KOPT-K1 (cell line): ENCODE results near the gene RAB30.

Experiments
- H3K27ac ChIP-seq: fragments of 200-600 bp; sonication (generic); 2 replicates; pipeline ENCODE4 v1.5.1; 2016; ENCODE audit warnings: antibody characterized with exemption, mild to moderate bottlenecking, low read depth, low read length; ENCODE audit not compliant: poor library complexity, severe bottlenecking
- H3K36me3 ChIP-seq: fragments of 200-600 bp; sonication (generic); 2 replicates; pipeline ENCODE4 v1.5.1; 2017; ENCODE audit warnings: antibody characterized with exemption, mild to moderate bottlenecking, low read length, moderate library complexity; ENCODE audit not compliant: insufficient read depth
- H3K9me3 ChIP-seq: fragments of 200-600 bp; sonication (generic); 2 replicates; pipeline ENCODE4 v1.5.1; 2017; ENCODE audit warnings: antibody characterized with exemption, low read length, mild to moderate bottlenecking; ENCODE audit not compliant: insufficient read depth, poor library complexity, severe bottlenecking

RAB30 gene

DNA sequence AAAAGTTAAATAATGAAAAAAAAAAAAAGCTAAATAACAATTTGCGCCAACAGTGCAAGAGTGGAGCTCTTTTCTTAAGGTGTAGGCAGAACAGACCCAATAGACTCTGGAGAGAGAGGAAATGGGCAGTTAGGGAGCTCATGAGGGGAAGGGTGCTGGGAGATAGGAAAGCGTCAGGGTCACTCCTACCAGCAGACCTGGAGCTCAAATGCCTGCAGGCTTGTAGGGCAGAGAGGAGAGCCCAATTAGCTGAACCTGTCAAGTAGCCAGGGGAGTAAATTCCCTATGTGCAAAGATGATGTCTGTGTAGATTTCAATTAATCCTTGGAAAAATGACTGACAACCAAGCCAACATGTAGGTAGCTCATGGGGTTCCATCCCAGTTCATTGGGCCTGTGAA lies 73.0 kb downstream of the RAB30 start:
- Histone ChIP-seq H3K27ac (no peak overlapping the region), H3K36me3 (no peaks in the 10 kb centered on the region), H3K9me3 (no peaks in the 10 kb centered on the region)

DNA sequence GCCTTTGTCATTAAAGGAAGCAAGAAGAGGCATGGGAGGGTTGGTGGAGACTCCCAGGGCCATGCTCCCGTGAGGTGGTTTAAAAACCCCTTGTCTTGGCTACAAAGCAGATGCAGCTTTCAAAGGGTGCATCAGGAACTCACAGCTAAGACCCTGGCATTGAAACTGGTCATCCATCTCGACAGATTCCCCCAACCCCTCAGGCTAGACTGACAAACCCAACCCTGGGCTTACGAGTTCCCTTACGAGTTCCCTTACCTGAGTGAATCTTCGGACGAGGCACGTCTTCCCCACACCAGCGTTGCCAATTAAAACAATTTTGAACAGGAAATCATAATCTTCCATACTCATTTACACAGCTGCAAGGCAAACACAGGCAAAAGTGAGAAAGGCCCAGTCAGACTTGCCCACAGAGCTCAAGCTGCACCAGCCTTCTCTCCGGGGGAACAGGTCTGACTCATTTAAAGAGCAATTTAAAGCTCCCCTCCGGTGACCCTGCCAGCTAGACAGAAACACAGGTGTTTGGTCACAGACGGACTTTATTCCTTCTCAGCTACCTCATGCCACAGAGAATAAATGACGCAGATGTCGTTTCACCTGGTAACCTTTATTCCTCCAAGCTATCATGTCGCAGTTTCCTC lies 74.6 kb downstream of the RAB30 start:
- H3K27ac ChIP-seq, result no peak overlapping the region
- no peaks in the 10 kb centered on the region for H3K36me3 ChIP-seq

GRCh38 chr11:82995754-82996398 lies 75.8 kb downstream of the RAB30 start:
- Histone ChIP-seq H3K36me3 (no peaks in the 10 kb centered on the region), H3K9me3 (no peaks in the 10 kb centered on the region), H3K27ac (no peak overlapping the region)

More for the DNA sequence above, 74.6 kb downstream of the RAB30 start:
- no peaks in the 10 kb centered on the region for H3K9me3 ChIP-seq

DNA sequence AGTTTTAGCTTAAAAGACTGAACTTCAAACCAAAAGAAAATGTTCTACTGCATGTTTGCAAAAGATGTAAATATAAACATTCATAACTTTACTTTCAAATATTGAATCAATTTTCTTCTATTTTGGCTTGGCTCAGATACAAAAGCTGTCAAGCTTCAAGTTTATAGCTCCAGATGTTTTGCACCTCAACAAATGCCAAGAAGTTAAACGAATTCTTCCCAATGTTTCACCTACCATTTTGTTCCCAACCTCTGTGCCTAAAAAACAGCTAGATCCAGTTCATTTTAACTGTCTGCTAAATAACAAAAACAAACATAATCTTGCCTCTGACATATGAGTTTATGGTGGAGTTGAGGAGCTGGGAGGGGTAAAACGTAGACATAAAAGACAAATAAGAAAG lies 76.5 kb downstream of the RAB30 start:
- Histone ChIP-seq H3K27ac (no peak overlapping the region), H3K9me3 (no peaks in the 10 kb centered on the region), H3K36me3 (no peaks in the 10 kb centered on the region)

- no peaks in the 10 kb centered on the region for H3K36me3 ChIP-seq
- no peak overlapping the region for H3K27ac ChIP-seq
- no peaks in the 10 kb centered on the region for H3K9me3 ChIP-seq
Measured at GRCh38 chr11:82994604-82995230, 77.0 kb downstream of the RAB30 start.

GRCh38 chr11:82992223-82992622 lies 79.5 kb downstream of the RAB30 start:
- H3K36me3 ChIP-seq, result no peaks in the 10 kb centered on the region
- no peak overlapping the region for H3K27ac ChIP-seq
- H3K9me3 ChIP-seq, result no peaks in the 10 kb centered on the region

DNA sequence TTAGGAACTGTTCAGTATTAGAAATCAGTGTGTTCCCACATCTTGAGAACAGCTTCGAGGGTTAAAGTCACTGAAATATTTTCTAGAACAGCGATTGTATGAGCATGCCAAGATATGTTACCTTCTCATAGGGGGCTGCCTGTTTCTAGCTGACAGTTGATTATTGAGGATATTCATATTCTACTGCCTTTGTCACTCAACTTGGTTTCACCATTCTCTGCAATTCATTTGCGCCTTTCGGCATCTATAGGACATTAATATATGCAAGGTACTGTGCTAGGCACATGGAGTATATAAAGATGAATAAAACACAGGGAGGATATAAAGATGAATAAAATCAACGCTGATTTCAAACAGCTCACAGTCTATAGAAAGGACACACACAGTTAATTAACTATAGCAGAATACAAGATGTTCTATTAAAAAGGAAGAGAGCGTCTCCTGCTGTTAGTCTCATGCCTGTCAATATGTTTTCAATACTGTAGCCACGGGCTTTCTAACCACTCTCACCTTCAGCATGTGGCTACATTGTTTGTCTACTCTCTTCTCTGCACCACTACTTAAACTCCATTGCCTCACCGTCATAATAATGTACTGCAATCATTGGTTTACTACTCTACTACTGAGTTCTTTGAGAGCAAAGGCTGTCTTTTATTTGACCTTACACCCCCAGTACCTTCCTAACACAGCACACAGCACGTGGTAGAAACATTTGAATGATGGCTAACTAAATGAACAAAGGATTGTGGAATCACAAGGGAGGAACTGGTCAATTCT lies 81.9 kb downstream of the RAB30 start:
- Histone ChIP-seq H3K27ac (no peak overlapping the region), H3K9me3 (no peaks in the 10 kb centered on the region), H3K36me3 (no peaks in the 10 kb centered on the region)

- H3K27ac ChIP-seq, result no peak overlapping the region
- no peaks in the 10 kb centered on the region for H3K9me3 ChIP-seq
- H3K36me3 ChIP-seq, result no peaks in the 10 kb centered on the region
Measured at GRCh38 chr11:82988936-82989627, 82.6 kb downstream of the RAB30 start.

GRCh38 chr11:82987997-82988396 lies 83.7 kb downstream of the RAB30 start:
- Histone ChIP-seq H3K27ac (no peak overlapping the region), H3K36me3 (no peaks in the 10 kb centered on the region)

GRCh38 chr11:82986446-82986845 lies 85.3 kb downstream of the RAB30 start:
- Histone ChIP-seq H3K9me3 (no peaks in the 10 kb centered on the region), H3K36me3 (no peaks in the 10 kb centered on the region), H3K27ac (no peak overlapping the region)

More at GRCh38 chr11:82987997-82988396, 83.7 kb downstream of the RAB30 start:
- no peaks in the 10 kb centered on the region for H3K9me3 ChIP-seq

DNA sequence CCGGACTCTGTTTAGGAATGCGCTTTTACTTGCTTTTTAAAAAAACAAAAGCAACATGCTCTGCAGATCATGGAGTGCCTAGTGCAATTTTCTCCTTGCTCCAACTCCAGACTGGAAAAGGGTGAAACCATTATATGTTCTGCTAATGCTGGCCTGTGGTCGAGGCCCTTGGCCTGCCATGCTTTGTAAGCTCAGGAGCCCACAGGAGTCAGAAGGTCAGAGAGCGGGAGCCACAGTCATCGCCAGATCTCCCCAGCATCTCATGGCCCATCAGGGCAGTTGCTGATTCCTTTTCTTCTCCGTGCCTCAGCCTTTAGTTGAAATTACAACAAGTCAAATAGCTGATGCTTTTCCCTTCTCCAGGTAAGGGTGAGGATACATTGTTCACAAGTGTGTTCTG lies 89.8 kb downstream of the RAB30 start:
- Histone ChIP-seq H3K36me3 (no peaks in the 10 kb centered on the region), H3K27ac (no peak overlapping the region), H3K9me3 (no peaks in the 10 kb centered on the region)

GRCh38 chr11:82980947-82981346 lies 90.8 kb downstream of the RAB30 start:
- no peaks in the 10 kb centered on the region for H3K9me3 ChIP-seq
- H3K27ac ChIP-seq, result no peak overlapping the region
- H3K36me3 ChIP-seq, result no peaks in the 10 kb centered on the region

- Histone ChIP-seq H3K9me3 (no peaks in the 10 kb centered on the region), H3K27ac (no peak overlapping the region), H3K36me3 (no peaks in the 10 kb centered on the region)
Measured at GRCh38 chr11:82980292-82980691, 91.4 kb downstream of the RAB30 start.

GRCh38 chr11:82979824-82980223 lies 91.9 kb downstream of the RAB30 start:
- Histone ChIP-seq H3K27ac (no peak overlapping the region), H3K9me3 (no peaks in the 10 kb centered on the region), H3K36me3 (no peaks in the 10 kb centered on the region)
